Hypothalamus (tissue), 51 donors: ENCODE measurements around the gene TNRC18.
"Not testable (repeated sequence)": the region's sequence is repeated elsewhere in the genome, so short reads cannot be mapped to it uniquely, and the experiment has no call there.

Source experiments
- DNase-seq, 51 donors: peaks; one replicate each; lab custom pipeline; 2025; lab: John Stamatoyannopoulos, UW

TNRC18 gene

GRCh38 chr7:5333121-5334045 lies 90.3 kb downstream of the TNRC18 start:
- DNase-seq, result no peak

- DNase-seq, result no peak
Measured at GRCh38 chr7:5332579-5332978, 91.1 kb downstream of the TNRC18 start.

- DNase-seq, result no peak
Measured at GRCh38 chr7:5330288-5330687, 93.3 kb downstream of the TNRC18 start.

GRCh38 chr7:5324961-5325360 lies 98.7 kb downstream of the TNRC18 start:
- DNase-seq, result no peak

- DNase-seq, result not testable (repeated sequence)
Measured at GRCh38 chr7:5323800-5324781, 99.5 kb downstream of the TNRC18 start.

GRCh38 chr7:5322621-5323410 lies 100.8 kb downstream of the TNRC18 start:
- no peak for DNase-seq

- DNase-seq, result no peak
Measured at GRCh38 chr7:5320802-5321396, 102.7 kb downstream of the TNRC18 start.

GRCh38 chr7:5320391-5320790 lies 103.2 kb downstream of the TNRC18 start:
- DNase-seq, result no peak

GRCh38 chr7:5318613-5319012 lies 105.0 kb downstream of the TNRC18 start:
- DNase-seq, result not testable (repeated sequence)

GRCh38 chr7:5315761-5316160 lies 107.9 kb downstream of the TNRC18 start:
- no peak for DNase-seq

GRCh38 chr7:5314864-5315263 lies 108.8 kb downstream of the TNRC18 start:
- no peak for DNase-seq

GRCh38 chr7:5313076-5313885 lies 110.4 kb downstream of the TNRC18 start:
- DNase-seq, result peak in 8 of 51 donors; percentile 4 to 44 (median 11)

- DNase-seq, result not testable (repeated sequence)
Measured at GRCh38 chr7:5312276-5313070, 111.2 kb downstream of the TNRC18 start.

GRCh38 chr7:5310822-5311405 lies 112.7 kb downstream of the TNRC18 start:
- no peak for DNase-seq

GRCh38 chr7:5309146-5309545 lies 114.5 kb downstream of the TNRC18 start:
- DNase-seq, result no peak

- DNase-seq, result not testable (repeated sequence)
Measured at GRCh38 chr7:5307221-5308142, 116.2 kb downstream of the TNRC18 start.

- DNase-seq, result not testable (repeated sequence)
Measured at GRCh38 chr7:5305050-5305449, 118.6 kb downstream of the TNRC18 start.
